Mononuclear cell (primary cell): ENCODE results near the gene ZNF689. TPM values are rescaled to one million over a fixed set of nuclear protein-coding genes. Genes with fewer than 3 reads are reported as not detected.
"Not testable (repeated sequence)": the region's sequence is repeated elsewhere in the genome, so short reads cannot be mapped to it uniquely, and the experiment has no call there.

Source experiments
- H3K27me3 ChIP-seq: 2 replicates; pipeline ENCODE4 v1.6.0; 2011; ENCODE audit warnings: low read length, control low read depth; ENCODE audit not compliant: insufficient read depth
- H3K4me1 ChIP-seq: 2 replicates; pipeline ENCODE4 v1.5.1; 2011; ENCODE audit warnings: mild to moderate bottlenecking, low read length, control low read depth; ENCODE audit not compliant: insufficient read depth
- H3K4me3 ChIP-seq: 2 replicates; pipeline ENCODE4 v1.5.1; 2011; ENCODE audit warnings: mild to moderate bottlenecking, low read length, moderate library complexity
- H3K9me3 ChIP-seq: 2 replicates; pipeline ENCODE4 v1.5.1; 2011; ENCODE audit warnings: low read depth, mild to moderate bottlenecking, control low read depth, low read length
- total RNA-seq: library from RNA; depleted of rRNA; stranded (reverse); fragments of >200 nt; gene quantifications from one replicate; pipeline ENCODE4 v1.2.3, GENCODE V29; 2012

ZNF689 gene
- total RNA-seq, 1 donor: 14.9 TPM

GRCh38 chr16:30647274-30647571, 37.0 kb upstream of the ZNF689 start:
- no peaks in the 10 kb centered on the region for H3K27me3 ChIP-seq
- H3K4me1 ChIP-seq: peaks cover 15% of the 10 kb centered on the region
- no peak overlapping the region for H3K4me3 ChIP-seq
- no peaks in the 10 kb centered on the region for H3K9me3 ChIP-seq

GRCh38 chr16:30645727-30646126, 35.5 kb upstream of the ZNF689 start:
- Histone ChIP-seq H3K4me3 (no peak overlapping the region), H3K9me3 (no peaks in the 10 kb centered on the region), H3K4me1 (peaks cover 8% of the 10 kb centered on the region), H3K27me3 (no peaks in the 10 kb centered on the region)

- Histone ChIP-seq H3K4me1 (peaks cover 2% of the 10 kb centered on the region), H3K4me3 (no peak overlapping the region), H3K9me3 (no peaks in the 10 kb centered on the region), H3K27me3 (no peaks in the 10 kb centered on the region)
Measured at GRCh38 chr16:30644334-30644830, 34.2 kb upstream of the ZNF689 start.

- Histone ChIP-seq H3K9me3 (no peaks in the 10 kb centered on the region), H3K4me3 (no peak overlapping the region), H3K4me1 (no peaks in the 10 kb centered on the region), H3K27me3 (no peaks in the 10 kb centered on the region)
Measured at GRCh38 chr16:30641378-30641982, 31.3 kb upstream of the ZNF689 start.

- H3K4me1 ChIP-seq: peaks cover 13% of the 10 kb centered on the region
- H3K27me3 ChIP-seq: no peaks in the 10 kb centered on the region
- H3K4me3 ChIP-seq: no peak overlapping the region
- no peaks in the 10 kb centered on the region for H3K9me3 ChIP-seq
Measured at GRCh38 chr16:30637944-30638343, 27.8 kb upstream of the ZNF689 start.

- H3K4me3 ChIP-seq, H3K9me3 ChIP-seq, H3K27me3 ChIP-seq: not testable (repeated sequence)
- H3K4me1 ChIP-seq: peaks cover 13% of the 10 kb centered on the region
Measured at GRCh38 chr16:30637139-30637538, 26.9 kb upstream of the ZNF689 start.

- H3K4me1 ChIP-seq: peaks cover 13% of the 10 kb centered on the region
- no peaks in the 10 kb centered on the region for H3K27me3 ChIP-seq
- H3K4me3 ChIP-seq: no peak overlapping the region
- no peaks in the 10 kb centered on the region for H3K9me3 ChIP-seq
Measured at GRCh38 chr16:30636599-30636998, 26.4 kb upstream of the ZNF689 start.

GRCh38 chr16:30633526-30633925, 23.3 kb upstream of the ZNF689 start:
- Histone ChIP-seq H3K4me1 (peaks cover 17% of the 10 kb centered on the region), H3K4me3 (peak overlapping the region; percentile 36), H3K27me3 (no peaks in the 10 kb centered on the region), H3K9me3 (no peaks in the 10 kb centered on the region)

- not testable (repeated sequence) for H3K27me3 ChIP-seq, H3K4me3 ChIP-seq, H3K9me3 ChIP-seq
- H3K4me1 ChIP-seq: peaks cover 20% of the 10 kb centered on the region
Measured at GRCh38 chr16:30632454-30632853, 22.3 kb upstream of the ZNF689 start.

- H3K4me1 ChIP-seq: peaks cover 14% of the 10 kb centered on the region
- peak overlapping the region; percentile 16 for H3K4me3 ChIP-seq
- H3K9me3 ChIP-seq: no peaks in the 10 kb centered on the region
- no peaks in the 10 kb centered on the region for H3K27me3 ChIP-seq
Measured at GRCh38 chr16:30628628-30629540, 18.7 kb upstream of the ZNF689 start.

- Histone ChIP-seq H3K4me1 (peaks cover 7% of the 10 kb centered on the region), H3K4me3 (no peak overlapping the region)
Measured at GRCh38 chr16:30626236-30626635, 16.0 kb upstream of the ZNF689 start.

GRCh38 chr16:30623536-30624283, 13.5 kb upstream of the ZNF689 start:
- Histone ChIP-seq H3K4me1 (peaks cover 4% of the 10 kb centered on the region), H3K9me3 (no peaks in the 10 kb centered on the region), H3K4me3 (no peak overlapping the region), H3K27me3 (no peaks in the 10 kb centered on the region)

More at GRCh38 chr16:30626236-30626635, 16.0 kb upstream of the ZNF689 start:
- Histone ChIP-seq H3K9me3 (no peaks in the 10 kb centered on the region), H3K27me3 (no peaks in the 10 kb centered on the region)

- Histone ChIP-seq H3K9me3 (no peaks in the 10 kb centered on the region), H3K27me3 (no peaks in the 10 kb centered on the region), H3K4me1 (no peaks in the 10 kb centered on the region), H3K4me3 (no peak overlapping the region)
Measured at GRCh38 chr16:30622455-30623032, 12.4 kb upstream of the ZNF689 start.

- H3K4me3 ChIP-seq: no peak overlapping the region
- no peaks in the 10 kb centered on the region for H3K27me3 ChIP-seq
- H3K4me1 ChIP-seq: no peaks in the 10 kb centered on the region
- no peaks in the 10 kb centered on the region for H3K9me3 ChIP-seq
Measured at GRCh38 chr16:30621765-30622164, 11.6 kb upstream of the ZNF689 start.

GRCh38 chr16:30620169-30620568, 10.0 kb upstream of the ZNF689 start:
- H3K9me3 ChIP-seq: no peaks in the 10 kb centered on the region
- no peak overlapping the region for H3K4me3 ChIP-seq
- H3K27me3 ChIP-seq: no peaks in the 10 kb centered on the region
- H3K4me1 ChIP-seq: no peaks in the 10 kb centered on the region
